ENCODE measurements around the gene ABCA7.

Gene ABCA7

GRCh38 chr19:1058112-1058511 lies 18.2 kb downstream of the ABCA7 start:
- DNase-seq, result no peak

DNA sequence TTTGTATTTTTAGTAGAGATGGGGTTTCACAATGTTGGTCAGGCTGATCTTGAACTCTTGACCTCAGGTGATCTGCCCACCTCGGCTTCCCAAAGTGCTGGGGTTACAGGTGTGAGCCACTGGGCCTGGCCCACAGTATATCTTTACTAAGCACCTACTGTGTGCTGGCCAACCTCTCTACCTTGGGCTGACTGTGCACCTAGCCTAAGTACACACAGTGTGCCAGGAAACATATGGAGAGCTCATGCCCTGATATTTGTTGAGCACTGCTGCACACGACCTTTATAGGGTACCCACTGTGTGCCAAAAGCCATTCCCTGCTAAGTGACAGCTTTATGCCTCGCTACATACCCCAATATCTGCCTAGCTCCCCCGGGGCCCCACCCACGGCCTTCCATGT lies 20.8 kb downstream of the ABCA7 start:
- no peak for DNase-seq

DNA sequence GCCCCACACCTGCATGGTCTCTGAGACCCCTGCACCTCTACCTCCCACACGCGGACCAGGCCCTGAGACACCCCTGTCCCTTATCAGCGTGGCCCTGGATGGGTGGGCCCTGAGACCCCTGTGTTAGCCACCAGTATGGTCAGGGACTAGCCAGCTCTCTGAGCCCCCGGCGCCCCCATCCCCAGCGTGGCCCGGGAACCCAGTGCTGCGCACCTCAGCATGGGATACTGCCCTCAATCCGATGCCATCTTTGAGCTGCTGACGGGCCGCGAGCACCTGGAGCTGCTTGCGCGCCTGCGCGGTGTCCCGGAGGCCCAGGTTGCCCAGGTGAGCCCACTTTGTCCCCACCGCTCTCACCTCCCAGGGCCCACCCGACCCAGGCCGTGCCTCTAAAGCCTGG lies 22.1 kb downstream of the ABCA7 start:
- DNase-seq, result no peak

DNA sequence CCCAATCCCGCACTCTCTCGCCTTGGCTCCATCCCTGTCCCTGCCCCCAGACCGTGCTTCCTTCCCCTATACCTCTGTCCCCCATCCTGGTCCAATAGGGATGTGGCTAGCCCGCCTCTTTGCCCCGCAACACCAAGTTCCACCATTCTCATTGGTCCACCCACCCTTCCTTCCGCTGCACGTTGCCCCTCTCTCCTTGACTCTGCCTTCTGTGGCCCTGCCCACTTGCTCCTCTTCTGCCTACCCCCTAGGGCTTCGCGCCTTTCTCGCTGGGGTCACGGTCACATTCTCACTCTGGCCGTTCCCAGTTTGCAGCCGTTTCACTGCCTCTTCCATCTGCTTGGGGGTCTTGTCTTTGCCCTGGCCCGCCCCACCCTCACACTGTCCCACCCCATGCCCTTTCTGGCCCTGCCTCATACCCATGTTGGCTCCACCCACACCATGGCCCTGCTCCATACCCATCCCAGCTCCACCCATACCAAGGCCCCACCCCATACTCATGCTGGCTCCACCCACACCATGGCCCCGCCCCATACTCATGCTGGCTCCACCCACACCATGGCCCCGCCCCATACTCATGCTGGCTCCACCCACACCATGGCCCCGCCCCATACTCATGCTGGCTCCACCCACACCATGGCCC lies 22.6 kb downstream of the ABCA7 start:
- DNase-seq, result no peak

- no peak for DNase-seq
These were observed 23.4 kb downstream of the ABCA7 start for GRCh38 chr19:1063030-1063908.

DNA sequence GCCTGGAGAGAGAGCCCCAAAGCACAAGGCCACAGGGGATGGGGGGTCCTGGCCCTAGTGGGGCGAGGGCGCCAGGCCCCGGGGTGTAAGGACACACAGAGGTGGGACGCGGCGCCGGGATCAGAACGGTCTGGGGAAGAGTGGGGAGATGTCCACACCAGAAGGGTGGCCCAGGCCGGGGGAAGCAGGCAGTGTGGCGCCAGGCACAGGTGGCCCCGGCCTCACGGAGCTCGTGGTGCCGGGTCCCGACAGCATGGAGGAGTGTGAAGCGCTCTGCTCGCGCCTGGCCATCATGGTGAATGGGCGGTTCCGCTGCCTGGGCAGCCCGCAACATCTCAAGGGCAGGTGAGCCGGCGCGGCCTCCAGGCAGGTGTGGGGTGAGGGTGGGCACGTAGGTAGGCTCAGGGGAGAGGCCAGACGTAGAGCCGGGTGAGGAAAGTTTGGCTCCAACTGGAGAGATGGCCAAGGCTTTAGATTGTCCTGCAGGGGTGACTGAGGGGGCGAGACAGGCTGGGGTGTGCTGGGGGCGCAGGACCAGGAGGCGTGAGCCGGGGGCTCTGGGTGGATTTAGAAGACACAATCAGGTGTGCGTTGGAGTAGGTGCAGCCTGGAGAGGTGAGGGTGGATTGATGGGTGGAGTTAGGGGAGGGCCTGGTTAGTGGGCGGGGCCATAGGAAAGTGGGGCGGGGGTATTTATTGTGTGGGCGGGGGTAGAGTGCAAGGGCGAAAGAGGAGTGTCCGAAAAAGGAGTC lies 24.2 kb downstream of the ABCA7 start:
- DNase-seq, result no peak

DNA sequence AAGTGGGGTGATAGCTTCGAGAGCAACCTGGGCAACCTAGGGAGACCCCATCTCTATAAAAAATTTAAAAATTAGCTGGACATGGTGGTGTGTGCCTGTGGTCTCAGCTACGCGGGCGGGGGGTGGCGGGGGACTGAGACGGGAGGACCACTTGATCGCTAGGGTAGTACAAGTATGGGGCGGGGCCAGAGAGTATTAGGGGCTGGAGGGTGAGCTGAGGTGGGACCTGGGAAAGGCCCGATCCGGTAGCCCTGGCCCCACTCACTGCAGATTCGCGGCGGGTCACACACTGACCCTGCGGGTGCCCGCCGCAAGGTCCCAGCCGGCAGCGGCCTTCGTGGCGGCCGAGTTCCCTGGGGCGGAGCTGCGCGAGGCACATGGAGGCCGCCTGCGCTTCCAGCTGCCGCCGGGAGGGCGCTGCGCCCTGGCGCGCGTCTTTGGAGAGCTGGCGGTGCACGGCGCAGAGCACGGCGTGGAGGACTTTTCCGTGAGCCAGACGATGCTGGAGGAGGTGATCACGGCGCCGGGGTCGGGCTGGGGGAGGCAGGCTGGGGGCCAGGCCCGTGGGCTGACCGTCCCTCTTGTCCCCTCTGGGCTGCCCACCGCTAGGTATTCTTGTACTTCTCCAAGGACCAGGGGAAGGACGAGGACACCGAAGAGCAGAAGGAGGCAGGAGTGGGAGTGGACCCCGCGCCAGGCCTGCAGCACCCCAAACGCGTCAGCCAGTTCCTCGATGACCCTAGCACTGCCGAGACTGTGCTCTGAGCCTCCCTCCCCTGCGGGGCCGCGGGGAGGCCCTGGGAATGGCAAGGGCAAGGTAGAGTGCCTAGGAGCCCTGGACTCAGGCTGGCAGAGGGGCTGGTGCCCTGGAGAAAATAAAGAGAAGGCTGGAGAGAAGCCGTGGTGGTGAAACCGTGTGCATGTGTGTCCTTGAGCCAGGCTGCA lies 25.0 kb downstream of the ABCA7 start:
- peak; percentile 18 for DNase-seq

- no peak for DNase-seq
These were observed 25.8 kb downstream of the ABCA7 start for GRCh38 chr19:1065606-1066109.

GRCh38 chr19:1066251-1066747 lies 26.4 kb downstream of the ABCA7 start:
- DNase-seq, result no peak

- DNase-seq, result no peak
These were observed 26.9 kb downstream of the ABCA7 start, which contains the start of gene ARHGAP45 for GRCh38 chr19:1066748-1067340. Gene ARHGAP45 (plus strand): TSS chr19:1067167. CDS start chr19:1067406, 239 bp downstream.

- no peak for DNase-seq
These were observed 27.5 kb downstream of the ABCA7 start for GRCh38 chr19:1067341-1067957.

DNA sequence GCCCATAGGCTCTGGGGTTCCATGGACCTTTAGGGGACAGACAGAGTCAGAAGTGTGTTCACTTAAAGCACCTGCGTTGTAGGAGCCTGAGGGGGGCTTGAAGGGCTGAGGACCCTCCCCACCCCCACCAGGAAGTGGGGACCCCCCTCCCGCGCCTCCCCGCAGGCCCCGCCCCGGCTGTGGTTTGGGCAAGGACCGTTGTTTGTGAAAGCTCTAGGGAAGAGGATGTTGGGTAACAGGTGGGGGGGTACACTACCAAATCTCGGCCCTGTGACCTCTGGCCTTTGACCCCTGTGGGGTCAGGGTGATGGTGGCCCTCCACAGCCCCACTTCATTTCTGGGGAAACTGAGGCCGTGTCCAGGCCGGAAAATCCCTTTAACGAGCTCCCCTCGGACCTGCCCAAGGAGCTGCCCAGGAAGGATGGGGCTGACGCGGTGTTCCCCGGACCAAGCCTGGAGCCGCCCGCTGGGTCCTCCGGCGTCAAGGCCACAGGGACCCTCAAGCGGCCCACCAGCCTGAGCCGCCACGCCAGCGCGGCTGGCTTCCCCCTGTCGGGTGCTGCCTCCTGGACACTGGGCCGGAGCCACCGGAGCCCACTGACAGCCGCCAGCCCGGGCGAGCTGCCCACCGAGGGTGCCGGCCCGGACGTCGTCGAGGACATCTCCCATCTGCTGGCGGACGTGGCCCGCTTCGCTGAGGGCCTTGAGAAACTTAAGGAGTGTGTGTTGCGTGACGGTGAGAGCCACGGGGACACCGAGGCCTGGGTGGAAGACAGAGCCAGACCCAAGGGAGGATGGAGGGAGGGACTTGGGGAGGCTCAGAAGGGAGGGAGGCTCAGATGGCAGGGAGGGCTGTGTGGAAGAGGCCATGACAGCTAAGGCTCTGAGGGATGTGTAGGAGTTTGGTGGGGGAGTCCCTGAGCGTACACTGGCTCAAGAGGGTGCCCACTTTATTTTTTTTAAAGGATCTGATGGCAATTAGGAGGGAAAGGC lies 28.4 kb downstream of the ABCA7 start:
- no peak for DNase-seq

DNA sequence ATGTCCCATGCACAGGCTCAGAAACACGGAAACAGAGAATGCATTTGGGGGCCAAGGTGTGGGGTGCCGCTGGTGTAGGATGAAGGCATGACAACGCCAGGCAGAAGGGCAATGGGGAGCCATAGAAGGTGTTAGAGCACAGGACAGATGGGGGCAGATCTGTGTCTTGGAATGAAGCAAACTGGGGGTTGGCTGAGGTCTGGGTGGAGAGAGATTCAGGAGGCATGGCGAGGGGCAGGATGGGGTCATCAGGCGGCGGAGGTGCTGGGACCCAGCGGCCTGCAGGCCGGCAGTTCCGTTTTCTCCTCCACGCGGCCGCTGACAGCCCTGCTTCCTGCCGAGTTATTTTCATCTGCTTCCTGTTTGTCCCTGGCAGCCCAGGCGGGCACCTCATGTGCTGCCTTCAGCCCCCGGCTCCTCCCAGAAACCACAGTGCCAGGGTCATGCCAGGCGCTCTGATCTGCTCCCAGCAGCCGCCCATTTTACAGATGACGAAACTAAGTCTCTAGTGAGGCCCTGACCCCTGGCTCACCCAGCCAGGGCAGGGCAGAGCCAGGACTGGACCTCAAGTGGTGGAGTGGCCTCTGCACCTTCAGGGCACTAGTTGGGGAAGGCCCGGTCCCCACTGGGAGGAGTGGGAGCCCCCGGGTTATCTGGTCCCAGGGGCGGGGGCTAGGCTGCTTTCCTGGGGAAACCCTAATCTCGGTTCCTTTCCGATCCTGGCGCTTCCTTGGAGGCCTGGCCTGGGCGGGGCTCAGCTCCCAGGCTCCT lies 29.3 kb downstream of the ABCA7 start:
- no peak for DNase-seq

GRCh38 chr19:1070576-1070930 lies 30.6 kb downstream of the ABCA7 start:
- no peak for DNase-seq

DNA sequence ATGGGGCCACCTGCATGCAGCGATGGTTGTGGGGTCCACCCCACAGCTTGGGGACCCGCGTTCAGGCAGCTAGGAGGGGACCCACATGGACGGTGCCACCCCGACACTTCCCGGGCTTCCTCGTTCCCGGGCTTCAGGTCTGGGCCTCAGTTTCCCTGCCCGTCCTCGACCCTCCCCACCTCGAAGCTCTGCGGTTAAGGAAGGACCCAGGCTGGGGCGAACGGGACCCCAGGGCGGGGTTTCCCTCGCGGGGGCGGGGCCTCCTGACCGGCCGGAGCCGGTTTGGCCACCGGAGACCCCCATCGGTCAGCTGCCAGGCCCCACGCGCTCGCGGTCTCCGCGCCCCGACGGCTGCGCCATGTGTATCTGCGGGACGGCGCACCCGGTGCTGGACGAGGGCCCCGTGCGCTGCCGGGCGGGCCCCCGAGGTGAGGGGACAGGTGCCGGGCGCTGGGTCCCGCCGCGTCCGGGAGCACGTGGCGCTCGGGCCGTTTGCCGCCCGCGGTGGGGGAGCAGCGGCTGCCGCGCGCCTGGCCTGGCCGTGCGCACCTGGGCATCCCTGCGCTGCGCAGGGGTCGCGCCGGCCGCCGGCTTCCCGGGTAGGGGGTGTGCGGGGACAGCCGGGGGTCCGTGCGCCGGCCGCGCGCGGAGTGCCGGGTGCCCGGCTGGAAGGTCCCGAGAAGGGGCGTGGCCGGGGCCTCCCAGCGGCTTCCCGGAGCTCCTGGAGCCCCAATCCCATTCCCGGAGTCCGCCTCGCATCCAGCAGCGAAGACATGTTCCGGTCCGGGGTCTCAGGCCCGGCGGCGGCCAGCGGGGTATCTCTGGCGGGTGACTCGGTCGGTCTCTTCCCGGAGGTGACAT lies 31.3 kb downstream of the ABCA7 start:
- no peak for DNase-seq

DNA sequence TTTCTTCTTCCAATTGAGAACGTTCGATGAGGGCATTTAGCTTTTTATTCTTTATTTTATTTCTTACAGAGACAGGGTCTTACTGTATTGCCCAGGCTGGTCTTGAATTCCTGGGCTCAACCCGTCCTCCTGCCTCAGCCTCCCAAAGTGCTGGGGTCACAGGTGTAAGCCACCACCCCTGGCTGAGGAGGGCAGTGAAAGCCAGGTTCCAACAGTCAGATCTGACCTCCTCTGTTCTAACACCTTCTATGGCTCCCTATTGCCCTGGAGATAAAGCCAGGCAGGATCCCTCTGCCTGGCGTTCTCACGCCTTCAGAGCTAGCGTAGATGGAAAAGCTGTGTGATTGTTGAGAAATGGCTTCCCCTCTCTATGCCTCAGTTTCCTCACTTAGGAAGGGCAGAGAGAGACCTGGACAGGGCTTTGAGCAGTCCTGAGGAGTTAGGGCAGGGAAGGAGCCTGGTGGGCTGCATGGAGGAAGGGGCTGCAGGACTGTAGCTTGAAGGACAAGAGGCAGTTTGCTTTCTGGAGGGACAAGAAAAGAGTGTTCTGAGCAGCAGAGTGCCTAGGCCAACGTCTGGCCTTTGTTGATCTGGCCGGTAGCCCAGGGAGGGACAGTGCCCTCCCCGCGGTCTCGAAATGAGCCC lies 32.6 kb downstream of the ABCA7 start:
- no peak for DNase-seq

Measured in NCI-H446 treated with DMSO at 0.1 percent for 48 hours (cell line).